Neutrophil (primary cell): ENCODE data around the gene EMILIN2.
"Not testable (repeated sequence)": the region's sequence is repeated elsewhere in the genome, so short reads cannot be mapped to it uniquely, and the experiment has no call there.

ENCODE experiments used
- H3K27ac ChIP-seq: fragments of 200-600 bp; sonication (generic); 2 replicates; pipeline ENCODE4 v1.5.1; 2016; ENCODE audit warnings: mild to moderate bottlenecking, moderate library complexity
- H3K27me3 ChIP-seq: fragments of 200-600 bp; sonication (generic); 2 replicates; pipeline ENCODE4 v1.6.0; 2016; ENCODE audit warnings: mild to moderate bottlenecking
- H3K36me3 ChIP-seq: fragments of 200-600 bp; sonication (generic); 2 replicates; pipeline ENCODE4 v1.5.1; 2017
- H3K4me1 ChIP-seq, 2 experiments: fragments of 200-600 bp in 1 of 2; sonication (generic) in 1 of 2; 1 replicate in 1 of 2; 2 replicates in 1 of 2; pipeline versions ENCODE4 v1.5.1 to v1.6.1; 2013 to 2016; ENCODE audit warnings: low read depth in 1 of 2, low read length in 1 of 2, mild to moderate bottlenecking in 1 of 2, moderate library complexity in 1 of 2; ENCODE audit not compliant: control insufficient read depth in 1 of 2, insufficient read depth in 1 of 2
- H3K4me3 ChIP-seq, 2 experiments: fragments of 200-600 bp in 1 of 2; sonication (generic) in 1 of 2; 1 replicate in 1 of 2; 2 replicates in 1 of 2; pipeline ENCODE4 v1.5.1; 2013 to 2016; ENCODE audit warnings: low read depth in 1 of 2, low read length in 1 of 2, mild to moderate bottlenecking in 1 of 2, moderate library complexity in 1 of 2
- H3K9me3 ChIP-seq: fragments of 200-600 bp; sonication (generic); 2 replicates; pipeline ENCODE4 v1.5.1; 2016
- CTCF ChIP-seq: fragments of 200-600 bp; sonication (generic); IDR thresholded peaks from 2 replicates; pipeline ENCODE4 v1.5.1; 2016; ENCODE audit warnings: antibody characterized with exemption

The EMILIN2 gene

GRCh38 chr18:2853926-2854664 is 7.3 kb downstream of the EMILIN2 start:
- no peaks in the 10 kb centered on the region for H3K9me3 ChIP-seq
- H3K27me3 ChIP-seq = no peaks in the 10 kb centered on the region
- H3K4me3 ChIP-seq = no peak overlapping the region
- H3K27ac ChIP-seq = no peak overlapping the region
- H3K4me1 ChIP-seq = peaks cover 28 to 35% of the 10 kb centered on the region in 2 experiments
- no peak for TF ChIP-seq CTCF
- peaks cover 11% of the 10 kb centered on the region for H3K36me3 ChIP-seq

GRCh38 chr18:2854875-2855274 is 8.1 kb downstream of the EMILIN2 start:
- Histone ChIP-seq H3K27ac (no peak overlapping the region), H3K4me1 (peaks cover 27 to 34% of the 10 kb centered on the region in 2 experiments), H3K4me3 (no peak overlapping the region), H3K27me3 (no peaks in the 10 kb centered on the region), H3K36me3 (peaks cover 11% of the 10 kb centered on the region), H3K9me3 (no peaks in the 10 kb centered on the region)
- TF ChIP-seq CTCF = no peak

- TF ChIP-seq CTCF = no peak
- Histone ChIP-seq H3K27ac (peak overlapping the region; percentile 76), H3K4me3 (peak overlapping the region in 1 of 2 experiments; percentile 49), H3K36me3 (peaks cover 11% of the 10 kb centered on the region), H3K4me1 (peaks cover 27 to 34% of the 10 kb centered on the region in 2 experiments), H3K9me3 (no peaks in the 10 kb centered on the region), H3K27me3 (no peaks in the 10 kb centered on the region)
Observed at GRCh38 chr18:2855560-2856350, 8.9 kb downstream of the EMILIN2 start.

GRCh38 chr18:2856547-2857170 is 9.9 kb downstream of the EMILIN2 start:
- TF ChIP-seq CTCF = no peak
- Histone ChIP-seq H3K36me3 (peaks cover 11% of the 10 kb centered on the region), H3K27me3 (no peaks in the 10 kb centered on the region), H3K4me3 (peak overlapping the region; percentile 42 to 49), H3K4me1 (peaks cover 27 to 34% of the 10 kb centered on the region in 2 experiments), H3K9me3 (no peaks in the 10 kb centered on the region), H3K27ac (peak overlapping the region; percentile 76)

- peak overlapping the region; percentile 42 to 49 for H3K4me3 ChIP-seq
- no peak for TF ChIP-seq CTCF
- no peaks in the 10 kb centered on the region for H3K27me3 ChIP-seq
- peaks cover 27 to 34% of the 10 kb centered on the region in 2 experiments for H3K4me1 ChIP-seq
- H3K9me3 ChIP-seq = no peaks in the 10 kb centered on the region
- peaks cover 10% of the 10 kb centered on the region for H3K36me3 ChIP-seq
- peak overlapping the region; percentile 76 for H3K27ac ChIP-seq
Observed at GRCh38 chr18:2857491-2858131, 10.8 kb downstream of the EMILIN2 start.

GRCh38 chr18:2860397-2860796 is 13.6 kb downstream of the EMILIN2 start:
- not testable (repeated sequence) for H3K9me3 ChIP-seq, H3K4me3 ChIP-seq, H3K27ac ChIP-seq, H3K36me3 ChIP-seq, H3K27me3 ChIP-seq
- H3K4me1 ChIP-seq = peaks cover 27 to 34% of the 10 kb centered on the region in 2 experiments

- H3K36me3 ChIP-seq, H3K9me3 ChIP-seq, H3K4me1 ChIP-seq, H3K4me3 ChIP-seq, H3K27ac ChIP-seq, H3K27me3 ChIP-seq: not testable (repeated sequence)
Observed at GRCh38 chr18:2863997-2864396, 17.2 kb downstream of the EMILIN2 start.

- not testable (repeated sequence) for H3K9me3 ChIP-seq, H3K4me3 ChIP-seq, H3K36me3 ChIP-seq, H3K27me3 ChIP-seq, H3K27ac ChIP-seq, H3K4me1 ChIP-seq
Observed at GRCh38 chr18:2866465-2866864, 19.7 kb downstream of the EMILIN2 start.
